ENCODE data around the gene EIF1B. TPM values are rescaled to one million over a fixed set of nuclear protein-coding genes. Genes with fewer than 3 reads are reported as not detected.

The EIF1B gene
- polyA plus RNA-seq, 1 donor (not counting 4 experiments of a cell fraction or from before 2014, with no cell fraction given), result 23.5 TPM

- no peaks in the 10 kb centered on the region for H3K79me2 ChIP-seq (ENCODE audit: control insufficient read depth, insufficient read depth, low read length)
- FAIRE-seq, result no peak
- dilution Hi-C loops (cut with MboI; ENCODE audit: extremely low pct_ligation_motif_present, low sequenced_read_pairs), result no loop called here
Observed at GRCh38 chr3:40341671-40342070, 32.2 kb downstream of the EIF1B start.

GRCh38 chr3:40350529-40350928 lies 41.0 kb downstream of the EIF1B start:
- FAIRE-seq, result no peak
- Histone ChIP-seq H3K27me3 (ENCODE audit: control insufficient read depth, extremely low read depth, insufficient read depth, low read length) (no peaks in the 10 kb centered on the region), H2AFZ (ENCODE audit: control insufficient read depth, low read length) (no peak overlapping the region), H3K4me2 (ENCODE audit: control insufficient read depth, extremely low read depth, insufficient read depth, low read depth, low read length) (no peak overlapping the region), H3K4me3 (ENCODE audit: control insufficient read depth in 2 of 3, extremely low read depth in 1 of 3, insufficient read depth in 2 of 3, low read depth in 1 of 3, low read length in 3 of 3) (no peak overlapping the region), H4K20me1 (ENCODE audit: control insufficient read depth, extremely low read depth, insufficient read depth, low read length) (no peaks in the 10 kb centered on the region), H3K9me1 (ENCODE audit: control insufficient read depth, extremely low read depth, insufficient read depth, low read length) (no peaks in the 10 kb centered on the region), H3K9me3 (ENCODE audit: control insufficient read depth, low read depth, low read length) (no peaks in the 10 kb centered on the region), H3K36me3 (ENCODE audit: control insufficient read depth in 2 of 2, extremely low read depth in 1 of 2, insufficient read depth in 2 of 2, low read length in 2 of 2) (no peaks in the 10 kb centered on the region), H3K9ac (ENCODE audit: control insufficient read depth, extremely low read depth, insufficient read depth, low read length) (no peak overlapping the region), H3K27ac (ENCODE audit: control insufficient read depth, insufficient read depth, low read length) (no peak overlapping the region), H3K4me1 (ENCODE audit: control insufficient read depth, extremely low read depth, insufficient read depth, low read length) (no peaks in the 10 kb centered on the region), H3K79me2 (ENCODE audit: control insufficient read depth, insufficient read depth, low read length) (no peaks in the 10 kb centered on the region)
- TF ChIP-seq EZH2 (IDR thresholded peaks at IDR 0.05; ENCODE audit: low read length) (no peak), CTCF (optimal IDR thresholded peaks at IDR 0.05 in 1 of 3, IDR thresholded peaks at IDR 0.05 in 1 of 3, conservative IDR thresholded peaks at IDR 0.05 in 1 of 3; ENCODE audit: extremely low read depth in 1 of 3, insufficient read depth in 2 of 3, low read length in 3 of 3) (no peak)
- DNase-seq (ENCODE audit: low read depth, low spot score), result no peak
- dilution Hi-C loops (cut with MboI; ENCODE audit: extremely low pct_ligation_motif_present, low sequenced_read_pairs), result no loop called here

More at GRCh38 chr3:40341671-40342070, 32.2 kb downstream of the EIF1B start:
- Histone ChIP-seq H3K9ac (ENCODE audit: control insufficient read depth, extremely low read depth, insufficient read depth, low read length) (no peak overlapping the region), H3K4me2 (ENCODE audit: control insufficient read depth, extremely low read depth, insufficient read depth, low read depth, low read length) (no peak overlapping the region), H3K4me3 (ENCODE audit: control insufficient read depth in 2 of 3, extremely low read depth in 1 of 3, insufficient read depth in 2 of 3, low read depth in 1 of 3, low read length in 3 of 3) (no peak overlapping the region), H4K20me1 (ENCODE audit: control insufficient read depth, extremely low read depth, insufficient read depth, low read length) (no peaks in the 10 kb centered on the region), H3K36me3 (ENCODE audit: control insufficient read depth in 2 of 2, extremely low read depth in 1 of 2, insufficient read depth in 2 of 2, low read length in 2 of 2) (no peaks in the 10 kb centered on the region), H2AFZ (ENCODE audit: control insufficient read depth, low read length) (no peak overlapping the region), H3K27me3 (ENCODE audit: control insufficient read depth, extremely low read depth, insufficient read depth, low read length) (no peaks in the 10 kb centered on the region), H3K9me3 (ENCODE audit: control insufficient read depth, low read depth, low read length) (no peaks in the 10 kb centered on the region), H3K4me1 (ENCODE audit: control insufficient read depth, extremely low read depth, insufficient read depth, low read length) (peaks cover 8% of the 10 kb centered on the region), H3K27ac (ENCODE audit: control insufficient read depth, insufficient read depth, low read length) (no peak overlapping the region), H3K9me1 (ENCODE audit: control insufficient read depth, extremely low read depth, insufficient read depth, low read length) (no peaks in the 10 kb centered on the region)
- no peak for TF ChIP-seq CTCF (optimal IDR thresholded peaks at IDR 0.05 in 1 of 3, IDR thresholded peaks at IDR 0.05 in 1 of 3, conservative IDR thresholded peaks at IDR 0.05 in 1 of 3; ENCODE audit: extremely low read depth in 1 of 3, insufficient read depth in 2 of 3, low read length in 3 of 3)
- no peak for TF ChIP-seq EZH2 (IDR thresholded peaks at IDR 0.05; ENCODE audit: low read length)
- DNase-seq (ENCODE audit: low read depth, low spot score), result no peak
